Aorta (tissue), 5 donors: ENCODE data around the gene FRMD1. TPM values are rescaled to one million over a fixed set of nuclear protein-coding genes. Genes with fewer than 3 reads are reported as not detected.

Experiments used
- ATAC-seq: fragments of 200-7000 bp; cut with Tn5 transposase; one replicate; pipeline ENCODE4 v1.9.1; 2022; ENCODE audit warnings: moderate library complexity; ENCODE audit not compliant: low FRiP score
- DNase-seq, 2 donors: peaks; one replicate each; pipeline ENCODE4 v3.0.0-alpha.2; 2020
- H3K27ac ChIP-seq, 2 donors: one replicate each; pipeline ENCODE4 v1.5.1; 2013; ENCODE audit warnings: low read length in 2 of 2, mild to moderate bottlenecking in 2 of 2, moderate library complexity in 2 of 2, control low read depth in 1 of 2, inconsistent platforms in 1 of 2, low read depth in 1 of 2
- H3K27me3 ChIP-seq, 2 donors: one replicate each; pipeline ENCODE4 v1.6.1; 2013; ENCODE audit warnings: control low read depth in 1 of 2, low read length in 1 of 2, mild to moderate bottlenecking in 1 of 2, moderate library complexity in 1 of 2; ENCODE audit not compliant: insufficient read depth in 2 of 2, control insufficient read depth in 1 of 2
- H3K36me3 ChIP-seq, 2 donors: one replicate each; pipeline ENCODE4 v1.6.1; 2013; ENCODE audit warnings: control low read depth in 1 of 2, low read length in 1 of 2, mild to moderate bottlenecking in 1 of 2; ENCODE audit not compliant: insufficient read depth in 2 of 2, control insufficient read depth in 1 of 2
- H3K4me1 ChIP-seq, 2 donors: one replicate each; pipeline ENCODE4 v1.6.1; 2013; ENCODE audit warnings: low read length in 2 of 2, control low read depth in 1 of 2, mild to moderate bottlenecking in 1 of 2, moderate library complexity in 1 of 2; ENCODE audit not compliant: insufficient read depth in 2 of 2, control insufficient read depth in 1 of 2
- H3K4me3 ChIP-seq, 2 donors: one replicate each; pipeline ENCODE4 v1.5.1; 2013; ENCODE audit warnings: low read length in 2 of 2, control low read depth in 1 of 2, mild to moderate bottlenecking in 1 of 2
- H3K9me3 ChIP-seq: one replicate; pipeline ENCODE4 v1.6.1; 2013; ENCODE audit warnings: mild to moderate bottlenecking, low read length; ENCODE audit not compliant: control insufficient read depth
- WGBS, 2 donors: extraction: QIAGEN DNeasy Blood & Tissue Kit; methylation state at CpG; one replicate each; pipeline ENCODE4 v1.1.7; 2013; 5-methylcytosine and 5-hydroxymethylcytosine counted together
- intact Hi-C, 2 donors: fragments of 100-400 bp; cut with DNase I; formaldehyde crosslinking; loops; one replicate each; pipeline versions ENCODE4 v1.14.2 to v1.15.0; 2022
- polyA plus RNA-seq, 2 donors: library from polyadenylated mRNA; stranded (reverse); fragments of 200-250 nt; gene quantifications; one replicate each; pipeline ENCODE4 v1.2.3, GENCODE V29; 2013
- total RNA-seq, 2 donors: library from RNA; stranded (reverse); fragmentation: NEBNext Ultra II Directional; extraction: Animal tissue kit (Norgen Biotek cat#: 25700); gene quantifications; one replicate each; pipeline ENCODE4 v1.2.1, GENCODE V29; 2021
- donor health status: healthy with polysubstance abuse.
- donor health status: Bipolar disorder and iron deficiency.
- donor health status: DM: no; HTN: no; CAD: no.
- donor health status: DM: no; HTN: no; CAD: no.
- donor health status: DM: yes; HTN: yes; CAD: no.

FRMD1 gene
- total and polyA plus RNA-seq, 4 donors = 0.03 to 0.38 (median 0.13) TPM

DNA sequence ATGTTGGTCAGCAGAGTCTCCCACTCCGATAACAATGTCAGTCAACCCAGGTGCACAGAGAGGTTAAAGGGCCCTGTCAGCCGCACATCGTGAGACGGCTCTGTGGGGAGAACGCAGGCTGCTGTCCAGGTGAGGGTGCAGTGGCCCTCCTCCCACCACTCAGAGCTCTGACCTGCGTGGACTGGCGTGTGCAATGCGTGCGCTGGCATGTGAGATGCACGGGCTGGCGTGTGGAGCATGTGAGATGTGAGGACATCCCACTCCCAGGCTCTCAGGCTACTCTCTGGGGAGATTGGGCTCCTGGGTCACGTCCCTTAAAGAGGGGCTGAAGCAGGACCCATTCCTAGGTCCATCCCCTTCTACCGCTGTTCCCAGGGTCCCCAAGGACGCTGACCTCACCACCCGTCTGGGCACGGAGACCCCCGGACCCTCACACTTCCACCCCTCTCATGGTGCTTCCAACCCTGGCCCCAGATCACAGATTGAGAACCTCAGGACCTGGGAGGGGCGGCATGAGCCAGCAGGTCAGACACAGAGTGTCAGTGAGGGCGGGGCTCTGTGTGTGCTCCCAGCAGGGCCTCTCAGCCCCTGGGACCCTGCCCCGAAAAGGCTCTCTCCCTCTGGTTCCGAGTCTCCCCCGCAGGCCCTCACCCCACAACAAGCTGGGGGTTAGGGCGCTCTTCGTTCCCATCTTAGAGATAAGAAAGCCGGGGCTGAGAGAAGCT lies 8.6 kb upstream of the FRMD1 start:
- no peaks in the 10 kb centered on the region for H3K9me3 ChIP-seq
- no peak overlapping the region for H3K4me3 ChIP-seq
- intact Hi-C loops = no loop called here
- H3K4me1 ChIP-seq = no peaks in the 10 kb centered on the region
- DNase-seq (no peak), ATAC-seq (no peak)
- WGBS, 2 donors = 87 to 88% methylated on average over 24 to 25 of the region's 25 CpGs
- no peaks in the 10 kb centered on the region for H3K36me3 ChIP-seq
- no peak overlapping the region for H3K27ac ChIP-seq
- no peaks in the 10 kb centered on the region for H3K27me3 ChIP-seq

DNA sequence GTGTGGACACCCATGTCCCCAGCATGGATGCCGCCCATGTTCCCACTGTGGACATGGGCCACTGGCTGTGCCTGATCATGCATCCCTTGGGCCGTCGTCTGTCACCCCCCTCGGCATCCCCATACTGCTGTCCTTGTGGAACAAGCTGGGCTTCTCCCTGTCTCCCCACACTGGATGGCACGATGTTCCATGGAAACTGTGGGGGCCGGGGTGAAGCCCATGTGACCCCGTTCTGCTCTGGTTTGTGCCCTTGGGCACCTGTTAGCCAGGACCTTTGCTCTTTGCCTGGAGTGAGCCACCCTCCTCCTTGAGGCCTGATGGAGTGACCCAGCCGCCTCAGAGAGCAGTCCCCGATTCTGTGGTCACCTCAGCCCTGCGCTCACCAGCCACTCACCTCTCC lies 7.6 kb upstream of the FRMD1 start:
- H3K9me3 ChIP-seq = no peaks in the 10 kb centered on the region
- H3K36me3 ChIP-seq = no peaks in the 10 kb centered on the region
- ATAC-seq = no peak
- no peaks in the 10 kb centered on the region for H3K27me3 ChIP-seq
- no peak overlapping the region for H3K4me3 ChIP-seq
- no peaks in the 10 kb centered on the region for H3K4me1 ChIP-seq
- no peak overlapping the region for H3K27ac ChIP-seq
- intact Hi-C loops = no loop called here
- DNase-seq = no peak
- 97 to 99% methylated on average over 10 of the region's 10 CpGs for WGBS, 2 donors

DNA sequence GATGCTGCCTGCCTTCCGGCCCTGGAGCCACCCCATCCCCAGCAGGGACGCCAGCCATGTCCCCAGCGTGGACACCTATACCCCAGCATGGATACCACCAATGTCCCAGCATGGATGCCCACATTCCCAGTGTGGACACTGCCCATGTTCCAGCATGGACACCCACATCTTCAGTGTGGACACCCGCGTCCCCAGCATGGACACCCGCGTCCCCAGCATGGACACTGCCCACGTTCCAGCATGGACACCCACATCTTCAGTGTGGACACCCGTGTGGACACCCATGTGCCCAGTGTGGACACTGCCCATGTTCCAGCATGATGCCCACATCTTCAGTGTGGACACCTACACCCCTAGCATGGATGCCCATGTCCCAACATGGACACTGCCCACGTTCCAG lies 7.1 kb upstream of the FRMD1 start:
- 93 to 95% methylated on average over 10 of the region's 10 CpGs for WGBS, 2 donors
- Histone ChIP-seq H3K27me3 (no peaks in the 10 kb centered on the region), H3K36me3 (no peaks in the 10 kb centered on the region), H3K9me3 (no peaks in the 10 kb centered on the region), H3K4me3 (no peak overlapping the region), H3K4me1 (no peaks in the 10 kb centered on the region), H3K27ac (no peak overlapping the region)
- DNase-seq (no peak), ATAC-seq (no peak)
- intact Hi-C loops = no loop called here

DNA sequence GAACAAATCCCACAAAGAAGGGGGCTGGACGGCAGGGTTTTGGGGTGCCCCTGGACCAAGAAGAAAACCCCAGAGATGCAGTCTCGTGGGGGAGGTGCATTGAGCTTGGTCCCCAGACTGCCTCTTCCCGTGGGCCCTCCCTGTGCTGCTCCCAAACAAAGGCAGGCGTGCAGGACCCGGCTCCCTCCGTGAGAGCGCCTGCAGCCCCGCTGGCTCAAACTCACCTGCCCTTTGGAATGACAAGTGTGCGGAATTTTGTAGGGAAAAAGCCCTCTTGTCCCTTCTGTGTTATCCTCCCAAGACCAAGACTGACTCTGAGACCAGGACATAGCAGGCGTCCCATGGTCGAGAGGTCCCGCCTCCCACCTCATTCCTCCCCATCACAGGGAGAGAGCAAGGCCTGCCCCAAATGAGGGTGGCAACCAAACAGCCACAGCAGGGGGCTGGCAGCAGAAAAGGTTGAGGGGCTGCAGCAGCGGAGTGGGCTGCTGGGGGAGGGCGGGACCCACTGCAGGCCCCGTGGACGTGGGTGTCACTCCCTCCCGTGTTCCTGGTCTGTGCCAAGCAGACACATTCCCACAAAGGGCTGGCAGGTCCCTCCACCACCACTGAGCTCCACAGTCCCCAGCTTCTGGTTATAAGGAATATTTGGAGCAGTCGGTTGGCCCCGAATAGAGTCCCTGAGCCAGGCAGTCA lies 5.6 kb upstream of the FRMD1 start:
- intact Hi-C loops = no loop called here
- H3K9me3 ChIP-seq = no peaks in the 10 kb centered on the region
- no peak overlapping the region for H3K27ac ChIP-seq
- 85 to 91% methylated on average over 19 of the region's 19 CpGs for WGBS, 2 donors
- no peak overlapping the region for H3K4me3 ChIP-seq
- ATAC-seq (no peak), DNase-seq (no peak)
- no peaks in the 10 kb centered on the region for H3K36me3 ChIP-seq
- H3K4me1 ChIP-seq = no peaks in the 10 kb centered on the region
- H3K27me3 ChIP-seq = no peaks in the 10 kb centered on the region

DNA sequence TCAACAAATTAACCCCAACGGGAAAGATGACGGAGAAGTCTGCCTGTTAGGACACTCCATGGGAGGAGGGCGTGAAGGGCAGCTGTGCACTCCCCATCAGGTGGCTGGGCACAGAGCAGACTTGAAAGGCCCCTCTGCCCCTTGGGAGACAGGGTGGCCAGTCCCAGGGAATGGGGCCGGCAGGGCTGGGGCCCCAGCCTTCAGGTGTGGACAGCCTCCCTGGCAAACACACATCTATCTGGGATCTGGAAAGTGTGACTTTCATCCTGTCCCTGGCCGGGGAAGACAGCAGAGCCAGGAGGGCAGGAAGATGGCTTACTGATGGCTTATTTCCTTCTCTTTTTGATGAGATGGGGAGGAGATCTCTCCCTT lies 4.5 kb upstream of the FRMD1 start:
- Histone ChIP-seq H3K27ac (no peak overlapping the region), H3K4me3 (no peak overlapping the region), H3K36me3 (no peaks in the 10 kb centered on the region), H3K4me1 (no peaks in the 10 kb centered on the region), H3K9me3 (no peaks in the 10 kb centered on the region), H3K27me3 (no peaks in the 10 kb centered on the region)
- intact Hi-C loops = no loop called here
- WGBS, 2 donors = 66% methylated on average over 5 of the region's 5 CpGs
- ATAC-seq (no peak), DNase-seq (no peak)

DNA sequence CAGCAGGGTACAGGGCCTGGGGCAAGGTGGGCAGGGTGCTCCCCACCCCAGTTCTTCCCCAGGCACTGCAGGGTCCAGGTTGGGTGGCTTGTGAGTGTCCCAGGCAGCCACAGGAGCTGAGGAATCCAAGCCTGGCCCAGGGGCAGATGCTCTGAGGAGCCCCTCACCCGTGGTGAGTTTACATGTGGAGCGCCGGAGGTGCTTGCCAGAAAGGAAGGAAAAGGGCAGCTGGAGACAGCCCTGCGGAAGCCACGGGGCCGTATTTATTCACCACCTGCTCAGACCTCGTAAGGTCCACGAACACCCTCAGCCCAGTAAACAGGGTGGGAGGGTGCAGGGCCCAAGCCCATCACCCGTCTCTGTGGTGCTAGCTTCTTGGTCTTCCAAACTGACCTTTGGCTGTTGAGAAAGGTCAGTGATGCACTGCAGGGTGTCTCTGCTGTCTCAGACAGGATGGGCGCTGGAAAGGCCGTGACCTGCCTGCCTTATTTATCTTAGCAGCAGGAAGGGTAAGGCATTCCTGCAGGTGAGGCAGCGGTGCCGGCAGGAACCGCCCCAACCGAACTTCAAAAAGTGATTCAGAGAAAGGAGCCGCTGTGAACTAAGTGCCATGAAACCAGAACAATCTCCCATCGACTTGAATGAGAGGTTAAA lies 4.0 kb upstream of the FRMD1 start:
- DNase-seq (no peak), ATAC-seq (no peak)
- no peak overlapping the region for H3K4me3 ChIP-seq
- H3K36me3 ChIP-seq = no peaks in the 10 kb centered on the region
- 82 to 86% methylated on average over 15 to 17 of the region's 17 CpGs for WGBS, 2 donors
- no peaks in the 10 kb centered on the region for H3K9me3 ChIP-seq
- H3K4me1 ChIP-seq = no peaks in the 10 kb centered on the region
- H3K27ac ChIP-seq = no peak overlapping the region
- intact Hi-C loops = no loop called here
- no peaks in the 10 kb centered on the region for H3K27me3 ChIP-seq

DNA sequence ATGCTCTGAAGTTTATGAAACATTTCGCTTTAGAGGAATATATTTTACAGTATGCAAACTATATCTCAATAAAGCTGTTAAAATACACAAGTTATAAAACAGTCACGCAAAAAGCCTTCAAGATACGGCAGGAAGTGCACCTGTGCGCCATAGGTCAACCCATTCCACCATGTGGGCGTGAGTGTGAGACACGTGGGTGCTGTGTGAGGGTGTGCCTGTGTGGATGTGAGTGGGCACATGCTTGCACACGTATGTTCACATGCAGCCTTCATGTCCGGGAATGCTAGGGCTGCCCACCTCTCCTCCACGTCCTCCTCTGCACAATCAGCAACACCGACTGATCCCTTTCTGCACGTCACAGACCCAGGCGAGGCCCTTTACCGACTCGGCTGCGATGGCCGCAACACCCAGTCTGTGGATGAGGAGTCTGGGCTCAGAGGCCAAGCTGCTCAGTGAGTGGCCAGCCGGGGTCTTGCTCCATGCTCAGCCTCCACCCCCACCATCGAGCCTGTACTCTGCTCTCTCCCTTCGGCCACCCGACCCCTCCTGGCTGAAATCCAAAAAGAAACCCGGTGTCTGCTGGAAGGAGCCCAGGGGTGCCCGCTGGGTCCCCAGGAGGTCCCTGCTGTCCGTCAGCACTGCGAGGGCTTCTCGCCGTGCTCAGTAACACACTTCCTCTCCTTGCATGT lies 3.0 kb upstream of the FRMD1 start:
- ATAC-seq (no peak), DNase-seq (no peak)
- WGBS, 2 donors = 81% methylated on average over 26 of the region's 26 CpGs
- intact Hi-C loops = no loop called here
- Histone ChIP-seq H3K27me3 (no peaks in the 10 kb centered on the region), H3K4me3 (no peak overlapping the region), H3K4me1 (no peaks in the 10 kb centered on the region), H3K36me3 (no peaks in the 10 kb centered on the region), H3K9me3 (no peaks in the 10 kb centered on the region), H3K27ac (no peak overlapping the region)

DNA sequence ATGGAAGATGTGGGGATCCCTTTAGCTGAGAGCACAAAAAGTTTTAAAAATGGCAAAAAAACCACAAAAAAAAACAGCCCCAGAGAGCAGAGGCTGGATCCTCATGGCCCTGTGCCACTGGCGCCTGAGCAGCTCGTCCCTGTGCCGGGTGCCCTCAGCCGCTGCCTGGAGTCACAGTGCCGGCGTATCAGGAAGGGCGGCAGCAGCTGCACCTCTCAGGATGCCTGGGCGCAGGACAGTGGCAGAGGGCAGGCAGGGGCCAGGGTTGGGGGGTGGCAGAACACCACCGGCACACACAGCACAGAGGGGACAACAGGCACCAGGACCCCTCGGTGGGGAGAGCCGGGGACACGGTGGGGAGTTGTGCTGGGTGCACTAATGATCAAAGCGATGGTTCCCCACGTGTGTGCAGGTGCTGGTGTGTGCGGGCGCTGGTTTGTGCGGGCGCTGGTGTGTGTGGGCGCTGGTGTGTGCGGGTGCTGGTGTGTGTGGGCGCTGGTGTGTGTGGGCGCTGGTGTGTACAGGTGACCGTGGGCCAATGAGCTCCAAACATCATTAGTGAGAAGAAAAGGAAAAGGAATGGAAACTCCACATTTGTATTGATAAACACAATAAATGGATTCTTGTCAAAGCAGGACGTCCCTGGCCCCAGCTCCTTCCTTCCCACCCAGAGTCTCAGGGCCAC lies 1.5 kb upstream of the FRMD1 start:
- intact Hi-C loops = no loop called here
- Histone ChIP-seq H3K27ac (no peak overlapping the region), H3K36me3 (no peaks in the 10 kb centered on the region), H3K4me3 (no peak overlapping the region), H3K4me1 (no peaks in the 10 kb centered on the region), H3K27me3 (no peaks in the 10 kb centered on the region), H3K9me3 (no peaks in the 10 kb centered on the region)
- 88% methylated on average over 22 to 24 of the region's 24 CpGs for WGBS, 2 donors
- ATAC-seq = no peak
- no peak for DNase-seq
